ENCODE measurements around the gene SUCO. TPM values are rescaled to one million over a fixed set of nuclear protein-coding genes. Genes with fewer than 3 reads are reported as not detected.

Gene SUCO
- total RNA-seq, 1 donor from 2014 or later, result 51.7 TPM

GRCh38 chr1:172608098-172608601 lies 75.2 kb downstream of the SUCO start:
- no peaks in the 10 kb centered on the region for H3K9me3 Mint-ChIP-seq (ENCODE audit: unreplicated experiment)
- no peak overlapping the region for H3K4me3 Mint-ChIP-seq (ENCODE audit: unreplicated experiment)
- no peaks in the 10 kb centered on the region for H3K36me3 Mint-ChIP-seq (ENCODE audit: unreplicated experiment)
- no peak overlapping the region for H3K27ac Mint-ChIP-seq (ENCODE audit: unreplicated experiment)
- DNase-seq, result no peak
- H3K4me1 Mint-ChIP-seq (ENCODE audit: low read depth, unreplicated experiment), result no peaks in the 10 kb centered on the region
- no peaks in the 10 kb centered on the region for H3K27me3 Mint-ChIP-seq (ENCODE audit: unreplicated experiment)
- TF ChIP-seq CTCF (IDR thresholded peaks at IDR 0.05; ENCODE audit: partially characterized antibody, unreplicated experiment), result no peak

- Mint-ChIP-seq H3K27ac (ENCODE audit: unreplicated experiment) (no peak overlapping the region), H3K4me3 (ENCODE audit: unreplicated experiment) (no peak overlapping the region), H3K27me3 (ENCODE audit: unreplicated experiment) (no peaks in the 10 kb centered on the region), H3K9me3 (ENCODE audit: unreplicated experiment) (no peaks in the 10 kb centered on the region), H3K4me1 (ENCODE audit: low read depth, unreplicated experiment) (no peaks in the 10 kb centered on the region), H3K36me3 (ENCODE audit: unreplicated experiment) (no peaks in the 10 kb centered on the region)
- no peak for TF ChIP-seq CTCF (IDR thresholded peaks at IDR 0.05; ENCODE audit: partially characterized antibody, unreplicated experiment)
- no peak for DNase-seq
These were observed 76.6 kb downstream of the SUCO start for GRCh38 chr1:172609528-172609927.

- no peak overlapping the region for H3K27ac Mint-ChIP-seq (ENCODE audit: unreplicated experiment)
These were observed 79.5 kb downstream of the SUCO start for GRCh38 chr1:172612478-172612877.

GRCh38 chr1:172613294-172613693 lies 80.3 kb downstream of the SUCO start:
- TF ChIP-seq CTCF (IDR thresholded peaks at IDR 0.05; ENCODE audit: partially characterized antibody, unreplicated experiment), result no peak
- Mint-ChIP-seq H3K27me3 (ENCODE audit: unreplicated experiment) (peaks cover 2% of the 10 kb centered on the region), H3K27ac (ENCODE audit: unreplicated experiment) (no peak overlapping the region), H3K9me3 (ENCODE audit: unreplicated experiment) (peaks cover 7% of the 10 kb centered on the region), H3K36me3 (ENCODE audit: unreplicated experiment) (peaks cover 14% of the 10 kb centered on the region), H3K4me3 (ENCODE audit: unreplicated experiment) (no peak overlapping the region), H3K4me1 (ENCODE audit: low read depth, unreplicated experiment) (no peaks in the 10 kb centered on the region)
- no peak for DNase-seq

More at GRCh38 chr1:172612478-172612877, 79.5 kb downstream of the SUCO start:
- H3K4me3 Mint-ChIP-seq (ENCODE audit: unreplicated experiment), result no peak overlapping the region
- peaks cover 7% of the 10 kb centered on the region for H3K9me3 Mint-ChIP-seq (ENCODE audit: unreplicated experiment)
- peaks cover 11% of the 10 kb centered on the region for H3K36me3 Mint-ChIP-seq (ENCODE audit: unreplicated experiment)
- TF ChIP-seq CTCF (IDR thresholded peaks at IDR 0.05; ENCODE audit: partially characterized antibody, unreplicated experiment), result no peak
- no peaks in the 10 kb centered on the region for H3K4me1 Mint-ChIP-seq (ENCODE audit: low read depth, unreplicated experiment)
- H3K27me3 Mint-ChIP-seq (ENCODE audit: unreplicated experiment), result peaks cover 2% of the 10 kb centered on the region
- no peak for DNase-seq

GRCh38 chr1:172616195-172616594 lies 83.2 kb downstream of the SUCO start:
- Mint-ChIP-seq H3K36me3 (ENCODE audit: unreplicated experiment) (peaks cover 15% of the 10 kb centered on the region), H3K4me1 (ENCODE audit: low read depth, unreplicated experiment) (no peaks in the 10 kb centered on the region), H3K27me3 (ENCODE audit: unreplicated experiment) (peaks cover 2% of the 10 kb centered on the region), H3K27ac (ENCODE audit: unreplicated experiment) (no peak overlapping the region), H3K9me3 (ENCODE audit: unreplicated experiment) (peaks cover 10% of the 10 kb centered on the region), H3K4me3 (ENCODE audit: unreplicated experiment) (no peak overlapping the region)
- no peak for TF ChIP-seq CTCF (IDR thresholded peaks at IDR 0.05; ENCODE audit: partially characterized antibody, unreplicated experiment)
- no peak for DNase-seq
